Keratinocyte (primary cell): Measurements from ENCODE around the gene FREM1. TPM values are rescaled to one million over a fixed set of nuclear protein-coding genes. Genes with fewer than 3 reads are reported as not detected.

ENCODE experiments used
- DNase-seq: peaks from one replicate; pipeline ENCODE4 v3.0.0-alpha.2; 2011; ENCODE audit warnings: low read depth, missing footprints, low spot score
- FAIRE-seq: peaks from 2 replicates; lab custom pipeline; 2011; peaks lifted over from hg19 to GRCh38; lab: Jason Lieb, UNC
- H2AFZ ChIP-seq: 2 replicates; pipeline ENCODE4 v1.6.0; 2012; ENCODE audit warnings: low read length, control low read depth, inconsistent platforms; ENCODE audit not compliant: control insufficient read depth
- H3K27ac ChIP-seq: 2 replicates; pipeline ENCODE4 v1.5.1; 2011; ENCODE audit warnings: low read length; ENCODE audit not compliant: control insufficient read depth, insufficient read depth
- H3K27me3 ChIP-seq: 3 replicates; pipeline ENCODE4 v1.6.0; 2011; ENCODE audit warnings: low read length; ENCODE audit not compliant: control insufficient read depth, insufficient read depth; ENCODE audit errors: extremely low read depth
- H3K36me3 ChIP-seq, 2 experiments: 2 replicates in 1 of 2; 3 replicates in 1 of 2; pipeline ENCODE4 v1.5.1; 2011; ENCODE audit warnings: low read length in 2 of 2, mild to moderate bottlenecking in 1 of 2; ENCODE audit not compliant: control insufficient read depth in 2 of 2, insufficient read depth in 2 of 2; ENCODE audit errors: extremely low read depth in 1 of 2
- H3K4me1 ChIP-seq: 3 replicates; pipeline ENCODE4 v1.5.1; 2011; ENCODE audit warnings: low read length; ENCODE audit not compliant: control insufficient read depth, insufficient read depth; ENCODE audit errors: extremely low read depth
- H3K4me2 ChIP-seq: 3 replicates; pipeline ENCODE4 v1.6.0; 2011; ENCODE audit warnings: low read depth, low read length; ENCODE audit not compliant: control insufficient read depth, insufficient read depth; ENCODE audit errors: extremely low read depth
- H3K4me3 ChIP-seq, 3 experiments: fragments of 200-600 bp in 1 of 3; sonication (generic) in 1 of 3; 2 replicates in 2 of 3; 3 replicates in 1 of 3; pipeline ENCODE4 v1.5.1; 2011 to 2016; ENCODE audit warnings: low read length in 3 of 3, mild to moderate bottlenecking in 3 of 3, control low read depth in 2 of 3, inconsistent platforms in 1 of 3, low read depth in 1 of 3, mixed read lengths in 1 of 3, mixed run types in 1 of 3, moderate library complexity in 1 of 3; ENCODE audit not compliant: control insufficient read depth in 2 of 3, insufficient read depth in 2 of 3; ENCODE audit errors: extremely low read depth in 1 of 3
- H3K79me2 ChIP-seq: 2 replicates; pipeline ENCODE4 v1.6.0; 2012; ENCODE audit warnings: low read length; ENCODE audit not compliant: control insufficient read depth, insufficient read depth
- H3K9ac ChIP-seq: 3 replicates; pipeline ENCODE4 v1.6.0; 2011; ENCODE audit warnings: low read length; ENCODE audit not compliant: control insufficient read depth, insufficient read depth; ENCODE audit errors: extremely low read depth
- H3K9me1 ChIP-seq: 3 replicates; pipeline ENCODE4 v1.6.0; 2011; ENCODE audit warnings: low read length; ENCODE audit not compliant: control insufficient read depth, insufficient read depth; ENCODE audit errors: extremely low read depth
- H3K9me3 ChIP-seq: 2 replicates; pipeline ENCODE4 v1.5.1; 2012; ENCODE audit warnings: low read depth, low read length; ENCODE audit not compliant: control insufficient read depth
- H4K20me1 ChIP-seq: 3 replicates; pipeline ENCODE4 v1.6.0; 2011; ENCODE audit warnings: low read length; ENCODE audit not compliant: control insufficient read depth, insufficient read depth; ENCODE audit errors: extremely low read depth
- EZH2 ChIP-seq: IDR thresholded peaks from one replicate; pipeline ENCODE4 v1.6.1; 2012; ENCODE audit warnings: inconsistent platforms, mild to moderate bottlenecking, low read length, moderate library complexity
- dilution Hi-C: fragments of 300-500 bp; cut with MboI; formaldehyde crosslinking; loops from one replicate; pipeline ENCODE4 v1.7.0; 2020; ENCODE audit warnings: low sequenced_read_pairs; ENCODE audit not compliant: extremely low pct_ligation_motif_present
- polyA plus RNA-seq, 5 experiments: library from polyadenylated mRNA; depleted of rRNA in 3 of 5; stranded (reverse) in 3 of 5; stranded (forward) in 1 of 5; unstranded in 1 of 5; fragments of >200 nt; gene quantifications; 1 replicate in 1 of 5; 2 replicates in 3 of 5; 3 replicates in 1 of 5; pipeline versions ENCODE4 v1.2.1 to v1.2.3, GENCODE V29; 2011 to 2012; ENCODE audit warnings: missing spikeins in 2 of 5, low read depth in 1 of 5, low replicate concordance in 1 of 5
- TF ChIP-seq, protein P1 (sequence below), 3 experiments: IDR thresholded peaks in 1 of 3; conservative IDR thresholded peaks in 1 of 3; optimal IDR thresholded peaks in 1 of 3; 2 replicates in 2 of 3; 3 replicates in 1 of 3; pipeline versions ENCODE3 to v1.5.1; 2011; ENCODE audit warnings: low read length in 3 of 3, mild to moderate bottlenecking in 3 of 3, moderate library complexity in 2 of 3, control low read depth in 1 of 3, inconsistent platforms in 1 of 3; ENCODE audit not compliant: insufficient read depth in 2 of 3; ENCODE audit errors: extremely low read depth in 1 of 3

FREM1 gene
- polyA plus RNA-seq, 1 donor (not counting 4 experiments of a cell fraction or from before 2014, with no cell fraction given) = under 0.01 TPM

DNA sequence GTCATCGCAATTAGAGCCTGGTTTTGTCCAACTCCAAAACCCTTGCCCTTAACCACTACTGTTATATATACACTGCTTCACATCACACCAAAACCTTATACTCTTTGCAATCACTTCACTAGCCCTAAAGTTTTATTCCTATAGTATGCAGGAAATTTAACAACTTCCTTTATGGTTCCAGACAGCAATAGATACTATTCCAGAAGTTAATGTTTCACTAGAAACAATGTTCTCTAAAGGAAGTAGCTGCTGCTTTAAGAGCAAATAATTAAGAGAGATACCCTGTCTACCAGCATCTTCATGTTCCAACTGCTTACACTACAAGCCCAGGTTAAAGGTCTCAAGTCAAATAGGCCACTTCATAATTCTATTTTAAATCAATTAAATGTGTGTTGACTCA lies 22.0 kb downstream of the FREM1 start:
- no peak for TF ChIP-seq EZH2
- TF ChIP-seq, protein P1, sequence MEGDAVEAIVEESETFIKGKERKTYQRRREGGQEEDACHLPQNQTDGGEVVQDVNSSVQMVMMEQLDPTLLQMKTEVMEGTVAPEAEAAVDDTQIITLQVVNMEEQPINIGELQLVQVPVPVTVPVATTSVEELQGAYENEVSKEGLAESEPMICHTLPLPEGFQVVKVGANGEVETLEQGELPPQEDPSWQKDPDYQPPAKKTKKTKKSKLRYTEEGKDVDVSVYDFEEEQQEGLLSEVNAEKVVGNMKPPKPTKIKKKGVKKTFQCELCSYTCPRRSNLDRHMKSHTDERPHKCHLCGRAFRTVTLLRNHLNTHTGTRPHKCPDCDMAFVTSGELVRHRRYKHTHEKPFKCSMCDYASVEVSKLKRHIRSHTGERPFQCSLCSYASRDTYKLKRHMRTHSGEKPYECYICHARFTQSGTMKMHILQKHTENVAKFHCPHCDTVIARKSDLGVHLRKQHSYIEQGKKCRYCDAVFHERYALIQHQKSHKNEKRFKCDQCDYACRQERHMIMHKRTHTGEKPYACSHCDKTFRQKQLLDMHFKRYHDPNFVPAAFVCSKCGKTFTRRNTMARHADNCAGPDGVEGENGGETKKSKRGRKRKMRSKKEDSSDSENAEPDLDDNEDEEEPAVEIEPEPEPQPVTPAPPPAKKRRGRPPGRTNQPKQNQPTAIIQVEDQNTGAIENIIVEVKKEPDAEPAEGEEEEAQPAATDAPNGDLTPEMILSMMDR (optimal IDR thresholded peaks at IDR 0.05 in 1 of 3, IDR thresholded peaks at IDR 0.05 in 1 of 3, conservative IDR thresholded peaks at IDR 0.05 in 1 of 3; ENCODE audit: extremely low read depth in 1 of 3, insufficient read depth in 2 of 3, low read length in 3 of 3) = no peak
- H3K4me2 ChIP-seq = no peak overlapping the region
- no peaks in the 10 kb centered on the region for H3K36me3 ChIP-seq
- H3K9me1 ChIP-seq = no peaks in the 10 kb centered on the region
- no peaks in the 10 kb centered on the region for H3K79me2 ChIP-seq
- dilution Hi-C loops = no loop called here
- DNase-seq (no peak), FAIRE-seq (no peak)
- no peak overlapping the region for H2AFZ ChIP-seq
- no peak overlapping the region for H3K4me3 ChIP-seq
- no peak overlapping the region for H3K27ac ChIP-seq
- no peak overlapping the region for H3K9ac ChIP-seq
- H3K4me1 ChIP-seq = no peaks in the 10 kb centered on the region
- no peaks in the 10 kb centered on the region for H3K9me3 ChIP-seq
- H4K20me1 ChIP-seq = no peaks in the 10 kb centered on the region
- no peaks in the 10 kb centered on the region for H3K27me3 ChIP-seq

DNA sequence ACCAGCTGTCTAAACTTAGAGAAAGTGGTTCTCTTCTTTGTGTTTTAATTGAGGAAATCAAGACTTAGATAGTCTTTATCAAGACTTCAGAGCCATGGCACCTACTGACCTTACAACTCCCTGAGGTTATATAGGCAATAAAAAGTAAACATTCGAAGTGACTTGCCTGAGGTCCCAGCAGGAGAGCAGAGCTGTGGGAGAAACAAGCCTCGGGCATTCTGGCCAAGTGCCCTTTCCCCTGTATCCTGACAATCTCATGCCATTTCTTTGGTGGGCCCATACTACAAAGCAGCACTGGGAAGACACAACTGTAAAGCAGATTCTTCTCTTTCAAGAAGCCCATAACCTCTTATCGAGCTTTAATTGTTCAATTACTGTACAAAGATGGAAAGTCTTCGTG lies 23.1 kb downstream of the FREM1 start:
- no peaks in the 10 kb centered on the region for H3K79me2 ChIP-seq
- no peaks in the 10 kb centered on the region for H3K4me1 ChIP-seq
- no peaks in the 10 kb centered on the region for H4K20me1 ChIP-seq
- no peak overlapping the region for H3K27ac ChIP-seq
- FAIRE-seq = no peak
- H3K9ac ChIP-seq = no peak overlapping the region
- H3K4me2 ChIP-seq = no peak overlapping the region
- H3K9me1 ChIP-seq = no peaks in the 10 kb centered on the region
- dilution Hi-C loops = no loop called here
- no peaks in the 10 kb centered on the region for H3K9me3 ChIP-seq
- H3K36me3 ChIP-seq = no peaks in the 10 kb centered on the region
- DNase-seq = no peak
- no peak overlapping the region for H2AFZ ChIP-seq
- H3K4me3 ChIP-seq = no peak overlapping the region
- H3K27me3 ChIP-seq = no peaks in the 10 kb centered on the region
- TF ChIP-seq, protein P1 (optimal IDR thresholded peaks at IDR 0.05 in 1 of 3, IDR thresholded peaks at IDR 0.05 in 1 of 3, conservative IDR thresholded peaks at IDR 0.05 in 1 of 3; ENCODE audit: extremely low read depth in 1 of 3, insufficient read depth in 2 of 3, low read length in 3 of 3) = no peak
- TF ChIP-seq EZH2 = no peak
